Natural killer cell (primary cell): Measurements from ENCODE around the gene B4GALT2. TPM values are rescaled to one million over a fixed set of nuclear protein-coding genes. Genes with fewer than 3 reads are reported as not detected.
A peak's percentile ranks its signal among the peaks of the same experiment; 100 is the strongest.

Experiments used
- ATAC-seq, 3 donors: fragments of 150-1000 bp in 2 of 3; fragments of 200-7000 bp in 1 of 3; cut with Tn5 transposase; 1 replicate in 1 of 3; 2 replicates in 2 of 3; pipeline ENCODE4 v1.10.0; 2021; ENCODE audit warnings: mild to moderate bottlenecking in 2 of 3, moderate library complexity in 2 of 3
- DNase-seq, 2 donors: peaks; one replicate each; pipeline versions ENCODE4 v3.0.0 to v3.0.0-alpha.2; 2013 to 2021; ENCODE audit warnings: mixed read lengths in 1 of 2
- H3K27ac ChIP-seq: one replicate; pipeline ENCODE4 v1.5.1; 2013; ENCODE audit warnings: mild to moderate bottlenecking, low read length
- H3K27me3 ChIP-seq: one replicate; pipeline ENCODE4 v1.6.1; 2013; ENCODE audit warnings: low read length; ENCODE audit not compliant: control insufficient read depth, insufficient read depth
- H3K36me3 ChIP-seq: one replicate; pipeline ENCODE4 v1.6.1; 2013; ENCODE audit warnings: low read length; ENCODE audit not compliant: control insufficient read depth, insufficient read depth
- H3K4me1 ChIP-seq: one replicate; pipeline ENCODE4 v1.6.1; 2013; ENCODE audit warnings: low read length; ENCODE audit not compliant: control insufficient read depth, insufficient read depth
- H3K4me3 ChIP-seq: one replicate; pipeline ENCODE4 v1.5.1; 2013; ENCODE audit warnings: low read length
- H3K9me3 ChIP-seq: one replicate; pipeline ENCODE4 v1.6.1; 2013; ENCODE audit warnings: low read length; ENCODE audit not compliant: control insufficient read depth, insufficient read depth
- H3K27ac Mint-ChIP-seq, 2 donors: one replicate each; pipeline ENCODE4 v1.8.0; 2022; ENCODE audit warnings: mild to moderate bottlenecking in 2 of 2, mixed read lengths in 2 of 2, moderate library complexity in 1 of 2
- H3K27me3 Mint-ChIP-seq, 2 donors: one replicate each; pipeline ENCODE4 v1.8.0; 2022; ENCODE audit warnings: low read depth in 2 of 2, mixed read lengths in 2 of 2
- H3K36me3 Mint-ChIP-seq: one replicate; pipeline ENCODE4 v1.8.0; 2022; ENCODE audit warnings: mixed read lengths
- H3K4me1 Mint-ChIP-seq, 2 donors: one replicate each; pipeline ENCODE4 v1.8.0; 2022; ENCODE audit warnings: mixed read lengths in 2 of 2
- H3K4me3 Mint-ChIP-seq: one replicate; pipeline ENCODE4 v1.8.0; 2022; ENCODE audit warnings: mild to moderate bottlenecking, moderate library complexity, mixed read lengths
- H3K9me3 Mint-ChIP-seq, 2 donors: one replicate each; pipeline ENCODE4 v1.8.0; 2022; ENCODE audit warnings: mixed read lengths in 2 of 2
- WGBS: methylation state at CpG from one replicate; pipeline ENCODE4 v1.1.7; 2013; ENCODE audit warnings: missing lambda C conversion rate; ENCODE audit not compliant: insufficient coverage; 5-methylcytosine and 5-hydroxymethylcytosine counted together
- intact Hi-C: fragments of 100-400 bp; cut with micrococcal nuclease; formaldehyde crosslinking; loops from one replicate; pipeline ENCODE4 v1.14.2; 2022
- total RNA-seq, 4 donors: library from RNA; stranded (reverse); fragments of 120-200 nt in 1 of 4; gene quantifications; one replicate each; pipeline versions ENCODE4 v1.2.3 to v1.2.4, GENCODE V29; 2013 to 2022
- TF ChIP-seq, protein P1 (sequence below): fragments of 200-600 bp; IDR thresholded peaks from one replicate; pipeline ENCODE4 v1.8.0; 2022; ENCODE audit warnings: antibody characterized with exemption

The B4GALT2 gene
- total RNA-seq, 3 donors from 2014 or later (not counting 1 experiment from before 2014, with no cell fraction given) = 1.5 to 5.5 (median 2.2) TPM

DNA sequence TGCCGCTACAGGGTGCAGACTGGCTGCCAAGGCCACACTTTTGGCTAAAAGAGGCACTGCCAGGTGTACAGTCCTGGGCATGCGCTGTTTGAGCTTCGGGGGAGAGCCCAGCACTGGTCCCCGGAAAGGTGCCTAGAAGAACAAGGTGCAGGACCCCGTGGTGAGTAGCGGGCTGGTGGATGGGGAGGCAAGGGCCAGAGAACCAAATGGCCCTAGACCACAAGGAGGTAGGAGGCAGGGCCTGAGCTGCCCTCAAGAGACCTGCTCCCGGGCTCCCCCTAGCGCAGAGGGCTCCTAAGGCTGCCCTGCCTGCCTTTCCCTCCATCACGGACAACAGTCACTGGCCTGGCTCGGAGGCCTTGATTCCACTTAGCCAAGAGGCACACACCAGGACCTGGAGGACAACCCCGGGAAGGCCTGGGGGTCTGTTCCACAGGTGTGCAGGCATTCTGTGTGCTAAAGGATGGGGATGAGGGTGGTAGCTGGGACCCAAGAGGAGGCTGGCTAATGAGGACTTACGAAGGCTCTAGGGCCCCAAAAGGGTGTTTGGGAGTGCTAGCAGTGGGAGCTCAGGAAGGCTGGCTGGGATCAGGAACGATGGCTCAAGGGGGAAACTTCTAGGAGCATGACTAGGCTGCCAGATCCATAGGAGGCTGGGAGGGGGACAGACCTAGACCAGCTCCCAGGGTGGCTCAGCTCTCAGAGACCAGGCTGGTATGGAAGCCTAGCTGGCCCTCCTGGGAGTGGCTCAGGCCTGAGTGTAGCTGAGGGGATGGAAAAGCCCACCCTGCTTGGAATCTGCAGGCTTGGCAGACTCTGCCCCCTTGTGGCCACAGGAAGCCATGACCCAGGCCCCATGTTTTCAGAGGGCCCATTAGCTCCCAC is 44.7 kb upstream of the B4GALT2 start:
- ATAC-seq = peak; percentile 63 to 74 (median 72)
- 38% methylated on average over 13 of the region's 13 CpGs for WGBS
- Histone ChIP-seq H3K4me1 (peaks cover 30% of the 10 kb centered on the region), H3K36me3 (no peaks in the 10 kb centered on the region), H3K9me3 (no peaks in the 10 kb centered on the region), H3K27me3 (peaks cover 31% of the 10 kb centered on the region), H3K27ac (no peak overlapping the region), H3K4me3 (no peak overlapping the region)
- no peak overlapping the region for H3K27ac Mint-ChIP-seq
- H3K36me3 Mint-ChIP-seq = no peaks in the 10 kb centered on the region
- H3K9me3 Mint-ChIP-seq = no peaks in the 10 kb centered on the region
- TF ChIP-seq, protein P1, sequence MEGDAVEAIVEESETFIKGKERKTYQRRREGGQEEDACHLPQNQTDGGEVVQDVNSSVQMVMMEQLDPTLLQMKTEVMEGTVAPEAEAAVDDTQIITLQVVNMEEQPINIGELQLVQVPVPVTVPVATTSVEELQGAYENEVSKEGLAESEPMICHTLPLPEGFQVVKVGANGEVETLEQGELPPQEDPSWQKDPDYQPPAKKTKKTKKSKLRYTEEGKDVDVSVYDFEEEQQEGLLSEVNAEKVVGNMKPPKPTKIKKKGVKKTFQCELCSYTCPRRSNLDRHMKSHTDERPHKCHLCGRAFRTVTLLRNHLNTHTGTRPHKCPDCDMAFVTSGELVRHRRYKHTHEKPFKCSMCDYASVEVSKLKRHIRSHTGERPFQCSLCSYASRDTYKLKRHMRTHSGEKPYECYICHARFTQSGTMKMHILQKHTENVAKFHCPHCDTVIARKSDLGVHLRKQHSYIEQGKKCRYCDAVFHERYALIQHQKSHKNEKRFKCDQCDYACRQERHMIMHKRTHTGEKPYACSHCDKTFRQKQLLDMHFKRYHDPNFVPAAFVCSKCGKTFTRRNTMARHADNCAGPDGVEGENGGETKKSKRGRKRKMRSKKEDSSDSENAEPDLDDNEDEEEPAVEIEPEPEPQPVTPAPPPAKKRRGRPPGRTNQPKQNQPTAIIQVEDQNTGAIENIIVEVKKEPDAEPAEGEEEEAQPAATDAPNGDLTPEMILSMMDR = peak; percentile 79
- peak; percentile 47 to 70 for DNase-seq
- H3K4me3 Mint-ChIP-seq = no peak overlapping the region
- H3K27me3 Mint-ChIP-seq = peaks cover 19 to 28% of the 10 kb centered on the region in 2 donors
- peaks cover 0 to 19% of the 10 kb centered on the region in 2 donors for H3K4me1 Mint-ChIP-seq
- intact Hi-C loops = loop anchor here (1.0 kb wide), 2 partner anchors 171 to 405 kb away; no protein-coding TSS in a partner anchor

DNA sequence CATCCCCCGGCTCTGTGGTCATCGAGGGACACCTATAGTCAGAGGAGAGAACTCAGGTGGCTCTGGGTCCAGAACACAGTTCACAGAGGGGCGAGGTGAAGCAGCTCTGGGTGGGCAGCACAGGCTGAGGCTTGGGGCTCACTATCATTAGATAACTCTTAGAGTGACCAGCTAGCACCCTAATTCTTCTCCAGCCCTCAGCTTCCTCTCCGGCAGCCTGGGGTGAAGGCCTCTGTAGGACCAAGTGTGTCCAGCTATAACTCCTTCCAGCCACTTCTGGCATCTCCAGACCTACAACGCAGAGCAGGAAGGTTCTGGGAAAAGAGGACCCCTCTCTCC is 44.1 kb upstream of the B4GALT2 start:
- no peak overlapping the region for H3K27ac Mint-ChIP-seq
- ATAC-seq (no peak), DNase-seq (no peak)
- WGBS = 47% methylated on average over 5 of the region's 5 CpGs
- H3K4me1 ChIP-seq = peaks cover 30% of the 10 kb centered on the region
- no peak overlapping the region for H3K27ac ChIP-seq
- TF ChIP-seq, protein P1 = no peak
- intact Hi-C loops = loop anchor here (1.0 kb wide), 2 partner anchors 172 to 406 kb away; no protein-coding TSS in a partner anchor
- no peak overlapping the region for H3K4me3 Mint-ChIP-seq
- no peaks in the 10 kb centered on the region for H3K9me3 ChIP-seq
- H3K36me3 ChIP-seq = no peaks in the 10 kb centered on the region
- no peak overlapping the region for H3K4me3 ChIP-seq
- peaks cover 0 to 25% of the 10 kb centered on the region in 2 donors for H3K4me1 Mint-ChIP-seq
- no peaks in the 10 kb centered on the region for H3K9me3 Mint-ChIP-seq
- H3K36me3 Mint-ChIP-seq = no peaks in the 10 kb centered on the region
- peaks cover 31% of the 10 kb centered on the region for H3K27me3 ChIP-seq
- peaks cover 19 to 28% of the 10 kb centered on the region in 2 donors for H3K27me3 Mint-ChIP-seq

DNA sequence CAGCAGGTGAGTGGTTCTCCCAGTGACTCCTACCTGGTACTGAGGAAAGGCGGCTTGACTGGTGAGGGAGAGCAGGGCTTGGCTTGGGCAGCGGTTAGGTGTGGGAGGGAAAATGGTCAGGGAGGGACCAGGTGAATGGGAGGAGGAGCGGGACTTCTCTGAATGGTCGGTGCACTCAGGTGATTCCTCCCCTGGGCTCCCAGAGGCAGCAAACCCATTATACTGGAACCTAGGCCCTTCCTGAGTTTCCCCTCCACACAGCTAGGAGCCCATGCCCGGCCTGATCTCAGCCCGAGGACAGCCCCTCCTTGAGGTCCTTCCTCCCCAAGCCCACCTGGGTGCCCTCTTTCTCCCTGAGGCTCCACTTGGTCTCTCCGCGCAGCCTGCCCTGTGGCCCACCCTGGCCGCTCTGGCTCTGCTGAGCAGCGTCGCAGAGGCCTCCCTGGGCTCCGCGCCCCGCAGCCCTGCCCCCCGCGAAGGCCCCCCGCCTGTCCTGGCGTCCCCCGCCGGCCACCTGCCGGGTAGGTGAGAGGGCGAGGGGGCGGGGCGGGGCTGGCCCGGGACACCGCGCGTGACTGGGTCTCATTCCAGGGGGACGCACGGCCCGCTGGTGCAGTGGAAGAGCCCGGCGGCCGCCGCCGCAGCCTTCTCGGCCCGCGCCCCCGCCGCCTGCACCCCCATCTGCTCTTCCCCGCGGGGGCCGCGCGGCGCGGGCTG is 43.1 kb upstream of the B4GALT2 start:
- no peak overlapping the region for H3K4me3 ChIP-seq
- Mint-ChIP-seq H3K27ac (no peak overlapping the region), H3K9me3 (no peaks in the 10 kb centered on the region), H3K4me1 (peaks cover 0 to 25% of the 10 kb centered on the region in 2 donors), H3K27me3 (peaks cover 19 to 28% of the 10 kb centered on the region in 2 donors), H3K4me3 (no peak overlapping the region), H3K36me3 (no peaks in the 10 kb centered on the region)
- no peak overlapping the region for H3K27ac ChIP-seq
- 12% methylated on average over 48 of the region's 48 CpGs for WGBS
- intact Hi-C loops = no loop called here
- no peaks in the 10 kb centered on the region for H3K36me3 ChIP-seq
- no peak for ATAC-seq
- no peaks in the 10 kb centered on the region for H3K9me3 ChIP-seq
- peaks cover 30% of the 10 kb centered on the region for H3K4me1 ChIP-seq
- no peak for DNase-seq
- TF ChIP-seq, protein P1 = no peak
- H3K27me3 ChIP-seq = peaks cover 31% of the 10 kb centered on the region
